ENCODE measurements around the gene CPED1. TPM values are rescaled to one million over a fixed set of nuclear protein-coding genes. Genes with fewer than 3 reads are reported as not detected.

CPED1 gene
- total and polyA plus RNA-seq, 10 of the 15 experiments (the other 5 are each of a cell fraction or from before 2014, with no cell fraction given), result 0.01 to 0.77 (median 0.10) TPM; not detected in 1

DNA sequence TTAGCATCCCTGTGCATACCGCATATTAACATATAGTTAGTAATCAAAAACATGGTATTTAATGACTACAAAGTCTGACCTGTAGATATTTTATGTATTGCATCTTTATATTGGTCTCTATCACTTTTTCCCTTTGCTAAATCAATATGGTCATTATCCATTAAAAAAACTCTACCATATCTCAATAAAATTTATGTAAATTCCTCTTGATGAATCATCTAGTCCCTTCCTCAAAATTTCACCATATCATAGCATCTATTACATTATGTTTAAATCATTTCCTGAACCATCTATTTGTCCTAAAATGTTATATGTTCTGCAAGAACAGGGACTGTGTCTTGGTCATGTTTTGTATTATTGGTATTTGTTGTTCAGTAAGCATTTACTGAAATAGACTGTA lies 45.6 kb upstream of the CPED1 start:
- TF ChIP-seq TAF1 (IDR thresholded peaks at IDR 0.05; ENCODE audit: borderline replicate concordance, low read depth, low read length) (no peak), RUNX3 (IDR thresholded peaks at IDR 0.05; ENCODE audit: low read length) (no peak), POLR2AphosphoS5 (IDR thresholded peaks at IDR 0.05; ENCODE audit: low read length) (no peak), ETV6 (conservative IDR thresholded peaks at IDR 0.05 in 1 of 2, IDR thresholded peaks at IDR 0.05 in 1 of 2; ENCODE audit: borderline replicate concordance in 1 of 2, low read depth in 1 of 2) (no peak), ZNF384 (IDR thresholded peaks at IDR 0.05; ENCODE audit: borderline replicate concordance, low read depth, low read length) (no peak), JUNB (IDR thresholded peaks at IDR 0.05) (no peak), MTA3 (IDR thresholded peaks at IDR 0.05; ENCODE audit: borderline replicate concordance, low read length) (no peak), MYB (IDR thresholded peaks at IDR 0.05; ENCODE audit: borderline replicate concordance, low read depth, low read length) (no peak), ZNF217 (IDR thresholded peaks at IDR 0.05) (no peak), TCF12 (IDR thresholded peaks at IDR 0.05; ENCODE audit: low read depth, low read length) (no peak)
- TF ChIP-seq, protein P1, sequence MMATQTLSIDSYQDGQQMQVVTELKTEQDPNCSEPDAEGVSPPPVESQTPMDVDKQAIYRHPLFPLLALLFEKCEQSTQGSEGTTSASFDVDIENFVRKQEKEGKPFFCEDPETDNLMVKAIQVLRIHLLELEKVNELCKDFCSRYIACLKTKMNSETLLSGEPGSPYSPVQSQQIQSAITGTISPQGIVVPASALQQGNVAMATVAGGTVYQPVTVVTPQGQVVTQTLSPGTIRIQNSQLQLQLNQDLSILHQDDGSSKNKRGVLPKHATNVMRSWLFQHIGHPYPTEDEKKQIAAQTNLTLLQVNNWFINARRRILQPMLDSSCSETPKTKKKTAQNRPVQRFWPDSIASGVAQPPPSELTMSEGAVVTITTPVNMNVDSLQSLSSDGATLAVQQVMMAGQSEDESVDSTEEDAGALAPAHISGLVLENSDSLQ (IDR thresholded peaks at IDR 0.05), result no peak
- CTCF ChIA-PET, result interaction anchor here (0.6 to 5.2 kb wide), 6 partner anchors 13 to 151 kb away, joined by 3 to 78 read pairs (median 4); no protein-coding TSS in a partner anchor
- in situ Hi-C loops (cut with MboI), result no loop called here
- BruUV-seq (replicated peaks), result no TSS peak
- Histone ChIP-seq H3K36me3 (ENCODE audit: control insufficient read depth in 2 of 2, insufficient read depth in 2 of 2, low read length in 1 of 2) (no peaks in the 10 kb centered on the region), H3K9ac (ENCODE audit: control insufficient read depth, insufficient read depth, low read length) (no peak overlapping the region), H3K27me3 (replicated peaks in 1 of 2; ENCODE audit: control insufficient read depth in 2 of 2, insufficient read depth in 2 of 2, low read length in 1 of 2) (no peaks in the 10 kb centered on the region), H4K20me1 (ENCODE audit: control insufficient read depth, insufficient read depth) (no peaks in the 10 kb centered on the region), H3K4me2 (ENCODE audit: control insufficient read depth, insufficient read depth) (no peak overlapping the region), H3K4me3 (no peak overlapping the region), H3K79me2 (ENCODE audit: control insufficient read depth, insufficient read depth, low read length) (no peaks in the 10 kb centered on the region), H3K27ac (ENCODE audit: control insufficient read depth, insufficient read depth) (no peak overlapping the region), H3K4me1 (ENCODE audit: control insufficient read depth, insufficient read depth, low read length) (no peaks in the 10 kb centered on the region), H2AFZ (ENCODE audit: control insufficient read depth, low read depth, low read length) (no peak overlapping the region), H3K9me3 (replicated peaks; ENCODE audit: control insufficient read depth, insufficient read depth, low read length) (no peaks in the 10 kb centered on the region)
- intact Hi-C loops (cut with micrococcal nuclease; ENCODE audit: unreplicated experiment), result no loop called here
- POLR2A ChIA-PET, result no interaction called here
- FAIRE-seq (no peak), DNase-seq (ENCODE audit: low read depth, low spot score) (no peak), ATAC-seq (no peak)
- SMC1A ChIA-PET (ENCODE audit: uncharacterized antibody, unreplicated experiment), result interaction anchor here (0.9 to 4.5 kb wide), 10 partner anchors 9 to 151 kb away, joined by 3 to 45 read pairs (median 4); no protein-coding TSS in a partner anchor
- RAD21 ChIA-PET (ENCODE audit: unreplicated experiment), result interaction anchor here (0.8 to 2.3 kb wide), 5 partner anchors 94 to 151 kb away, joined by 3 to 18 read pairs (median 3); no protein-coding TSS in a partner anchor
- 91% methylated on average over 1 of the region's 1 CpG for WGBS (ENCODE audit: insufficient coverage, insufficient replicate concordance, low lambda C conversion rate, missing lambda C conversion rate)
